Left renal cortex interstitium (tissue), 4 donors: ENCODE results near the gene RSPH9. TPM values are rescaled to one million over a fixed set of nuclear protein-coding genes. Genes with fewer than 3 reads are reported as not detected.
"Not testable (repeated sequence)": the region's sequence is repeated elsewhere in the genome, so short reads cannot be mapped to it uniquely, and the experiment has no call there.

Experiments
- DNase-seq, 4 donors: peaks; one replicate each; pipeline ENCODE4 v3.0.0-alpha.2; 2013; ENCODE audit warnings: low read depth in 4 of 4, low spot score in 2 of 4, missing footprints in 1 of 4
- polyA plus RNA-seq, 4 donors: library from polyadenylated mRNA; unstranded; fragments of 120-200 nt; gene quantifications; one replicate each; pipeline ENCODE4 v1.2.1, GENCODE V29; 2013; ENCODE audit not compliant: insufficient read length in 4 of 4

Gene RSPH9
- polyA plus RNA-seq, 4 donors, result 1.3 to 1.5 (median 1.4) TPM

GRCh38 chr6:43682724-43683429, 38.0 kb downstream of the RSPH9 start:
- no peak for DNase-seq

GRCh38 chr6:43683708-43684455, 39.0 kb downstream of the RSPH9 start:
- DNase-seq, result no peak

- no peak for DNase-seq
Observed at GRCh38 chr6:43687079-43687436, 42.2 kb downstream of the RSPH9 start.

GRCh38 chr6:43687437-43688347, 42.9 kb downstream of the RSPH9 start, which contains the start of gene MRPS18A:
Gene MRPS18A, minus strand, starts transcription at chr6:43687791. Its CDS starts 12 bp downstream, at chr6:43687779.
- DNase-seq, result no peak

- DNase-seq, result no peak
Observed at GRCh38 chr6:43689421-43689820, 44.6 kb downstream of the RSPH9 start.

- DNase-seq, result no peak
Observed at GRCh38 chr6:43695215-43695966, 50.6 kb downstream of the RSPH9 start.

- DNase-seq, result no peak
Observed at GRCh38 chr6:43695967-43696291, 51.1 kb downstream of the RSPH9 start.

- no peak for DNase-seq
Observed at GRCh38 chr6:43697421-43697820, 52.6 kb downstream of the RSPH9 start.

GRCh38 chr6:43698584-43699349, 53.9 kb downstream of the RSPH9 start:
- no peak for DNase-seq

GRCh38 chr6:43699564-43700186, 54.8 kb downstream of the RSPH9 start:
- DNase-seq, result no peak

GRCh38 chr6:43700939-43701560, 56.2 kb downstream of the RSPH9 start:
- not testable (repeated sequence) for DNase-seq

GRCh38 chr6:43702171-43702533, 57.3 kb downstream of the RSPH9 start:
- no peak for DNase-seq

GRCh38 chr6:43702534-43703440, 58.0 kb downstream of the RSPH9 start:
- peak in 3 of 4 donors; percentile 76 to 88 (median 80) for DNase-seq

GRCh38 chr6:43703512-43704429, 58.9 kb downstream of the RSPH9 start:
- no peak for DNase-seq

- no peak for DNase-seq
Observed at GRCh38 chr6:43705996-43706395, 61.2 kb downstream of the RSPH9 start.

GRCh38 chr6:43706788-43707187, 62.0 kb downstream of the RSPH9 start:
- no peak for DNase-seq

GRCh38 chr6:43707269-43707668, 62.4 kb downstream of the RSPH9 start:
- no peak for DNase-seq
